Suppressor macrophage (primary cell): ENCODE results near the gene TEDC2.
"Not testable (repeated sequence)": the region's sequence is repeated elsewhere in the genome, so short reads cannot be mapped to it uniquely, and the experiment has no call there.

ENCODE experiments used
- DNase-seq, 4 experiments: peaks; one replicate each; pipeline ENCODE4 v3.0.0-alpha.2; 2020 to 2022

The TEDC2 gene

GRCh38 chr16:2476741-2477140 lies 16.8 kb downstream of the TEDC2 start:
- no peak for DNase-seq

- DNase-seq, result no peak
Observed at GRCh38 chr16:2477327-2477726, 17.4 kb downstream of the TEDC2 start.

GRCh38 chr16:2478279-2478678 lies 18.4 kb downstream of the TEDC2 start:
- DNase-seq, result no peak

DNA sequence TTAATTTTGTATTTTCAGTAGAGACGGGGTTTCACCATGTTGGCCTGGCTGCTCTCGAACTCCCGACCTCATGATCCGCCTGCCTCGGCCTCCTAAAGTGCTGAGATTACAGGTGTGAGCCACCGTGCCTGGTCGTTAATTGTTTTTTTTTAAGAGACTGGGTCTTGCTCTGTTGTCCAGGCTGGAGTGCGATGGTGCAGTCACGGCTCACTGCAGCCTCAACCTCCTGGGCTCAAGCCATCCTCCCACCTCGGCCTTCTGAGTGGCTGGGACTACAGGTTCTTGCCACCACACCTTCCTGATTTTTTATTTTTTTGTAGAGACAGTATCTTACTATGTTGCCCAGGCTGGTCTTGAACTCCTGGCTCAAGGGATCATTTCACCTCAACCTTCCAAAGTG lies 20.1 kb downstream of the TEDC2 start:
- DNase-seq, result not testable (repeated sequence)

GRCh38 chr16:2480948-2481347 lies 21.0 kb downstream of the TEDC2 start:
- DNase-seq, result no peak

DNA sequence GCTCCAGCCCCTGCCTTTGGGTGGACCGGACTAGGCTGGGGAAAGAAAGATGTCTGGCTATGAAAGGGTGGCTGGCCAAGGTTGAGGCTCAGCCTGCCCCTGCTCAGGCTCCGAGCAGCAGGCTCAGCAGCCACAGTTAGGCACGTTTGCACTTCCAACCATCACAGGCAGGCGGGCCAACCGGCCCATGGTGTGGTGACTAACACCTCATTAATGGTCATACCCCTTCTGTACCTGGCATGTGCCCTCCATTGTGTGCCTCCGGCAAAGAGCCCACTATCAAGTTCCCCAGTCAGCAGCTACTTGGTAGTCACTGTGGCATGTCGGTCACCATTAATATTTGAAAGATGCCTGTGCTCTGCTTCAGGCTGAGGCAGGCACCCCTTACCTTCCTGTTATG lies 21.8 kb downstream of the TEDC2 start:
- DNase-seq, result no peak

DNA sequence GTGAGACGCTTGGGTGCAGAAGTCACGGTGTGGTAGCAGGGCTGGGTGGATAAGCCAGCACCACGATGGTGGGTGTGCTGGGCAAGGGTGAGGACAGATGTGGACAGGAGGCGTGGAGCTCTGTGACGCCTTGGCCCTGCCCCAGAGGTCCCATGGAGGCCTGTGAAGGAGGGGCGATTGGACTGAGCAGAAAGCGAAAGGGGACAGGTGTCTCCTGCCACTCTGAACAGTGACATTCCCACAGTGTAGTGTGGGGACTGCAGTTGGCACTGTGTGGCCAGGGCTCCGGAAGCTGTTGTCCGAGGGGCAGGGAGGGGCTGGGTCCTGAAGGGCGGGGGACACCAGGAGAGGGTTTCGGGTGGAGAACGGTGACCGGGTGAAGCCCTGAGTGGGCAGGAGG lies 22.3 kb downstream of the TEDC2 start:
- no peak for DNase-seq

- DNase-seq, result peak; percentile 68 to 83 (median 73)
Observed at GRCh38 chr16:2482708-2483534, 23.0 kb downstream of the TEDC2 start.

- no peak for DNase-seq
Observed at GRCh38 chr16:2483939-2484897, 24.3 kb downstream of the TEDC2 start.

DNA sequence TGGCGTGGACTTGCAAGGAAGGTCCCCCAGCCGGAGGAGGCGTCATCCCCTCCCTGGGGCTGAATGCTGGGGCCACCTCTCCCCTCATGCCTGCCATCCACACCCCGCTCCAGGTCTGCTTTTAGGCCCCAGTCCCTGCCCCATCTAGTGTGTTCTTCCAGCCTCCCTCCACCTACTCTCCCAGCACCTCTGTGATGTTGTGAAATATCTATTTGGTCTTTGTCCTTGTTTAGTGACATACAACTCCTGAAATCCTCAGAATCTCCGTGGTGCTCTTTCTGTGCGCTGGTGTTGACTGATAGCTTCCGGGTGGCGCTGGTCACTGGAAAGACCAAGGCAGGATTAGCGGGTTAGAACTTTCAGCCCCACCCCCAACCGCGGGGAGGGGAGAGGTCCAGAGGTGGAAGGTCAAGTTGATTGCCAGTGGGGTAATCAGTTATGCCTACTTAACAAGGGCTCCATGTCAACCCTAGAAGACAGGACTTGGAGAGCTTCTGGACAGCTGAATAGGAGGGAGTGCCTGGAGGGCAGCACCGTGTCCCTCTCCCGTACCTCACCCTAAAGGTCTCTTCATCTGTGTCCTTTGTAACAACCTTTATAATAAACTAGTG lies 25.1 kb downstream of the TEDC2 start:
- no peak for DNase-seq

DNA sequence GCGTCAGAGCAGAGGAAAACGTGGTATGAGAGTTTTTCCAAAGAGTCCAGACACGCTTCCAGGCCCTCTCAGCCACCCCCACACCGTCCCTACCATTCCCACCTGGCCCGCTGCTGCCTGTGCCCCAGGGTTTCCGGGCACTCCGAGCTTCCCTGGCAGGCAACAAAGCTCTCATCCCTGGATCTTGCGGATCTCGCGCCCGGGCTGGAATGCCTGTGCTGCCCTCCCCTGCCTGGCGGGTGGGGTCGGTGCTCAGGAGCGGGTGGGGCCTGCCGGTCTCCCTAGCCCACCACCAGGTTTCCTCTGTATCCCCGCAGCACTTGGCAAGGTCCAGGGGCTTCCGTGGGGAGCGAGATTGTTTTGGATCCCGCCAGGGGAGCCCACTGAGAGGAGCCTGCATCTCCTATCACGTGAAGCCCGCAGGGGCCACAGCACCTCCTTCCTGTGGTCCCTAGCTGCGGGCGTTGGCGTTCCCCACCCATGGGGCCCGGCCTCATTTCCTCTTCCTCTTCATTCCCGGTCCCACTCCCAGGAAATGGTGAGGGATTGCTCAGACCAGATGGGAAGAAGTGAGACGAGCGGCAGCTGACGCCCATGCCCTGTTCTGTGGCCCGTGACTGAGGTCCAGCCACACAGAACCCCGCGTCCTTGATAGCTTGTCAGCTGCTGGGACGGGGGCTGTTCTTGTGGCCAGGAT lies 26.1 kb downstream of the TEDC2 start:
- DNase-seq, result peak; percentile 14 to 46 (median 32)

- DNase-seq, result peak; percentile 68 to 86 (median 78)
Observed at GRCh38 chr16:2486645-2487516, 27.0 kb downstream of the TEDC2 start.

GRCh38 chr16:2487517-2487842 lies 27.6 kb downstream of the TEDC2 start:
- DNase-seq, result no peak

- DNase-seq, result peak; percentile 69 to 88 (median 80)
Observed at GRCh38 chr16:2487903-2488531, 28.1 kb downstream of the TEDC2 start.

GRCh38 chr16:2489581-2489980 lies 29.7 kb downstream of the TEDC2 start:
- no peak for DNase-seq

- no peak for DNase-seq
Observed at GRCh38 chr16:2490190-2491105, 30.5 kb downstream of the TEDC2 start.

GRCh38 chr16:2492292-2492691 lies 32.4 kb downstream of the TEDC2 start:
- no peak for DNase-seq

DNA sequence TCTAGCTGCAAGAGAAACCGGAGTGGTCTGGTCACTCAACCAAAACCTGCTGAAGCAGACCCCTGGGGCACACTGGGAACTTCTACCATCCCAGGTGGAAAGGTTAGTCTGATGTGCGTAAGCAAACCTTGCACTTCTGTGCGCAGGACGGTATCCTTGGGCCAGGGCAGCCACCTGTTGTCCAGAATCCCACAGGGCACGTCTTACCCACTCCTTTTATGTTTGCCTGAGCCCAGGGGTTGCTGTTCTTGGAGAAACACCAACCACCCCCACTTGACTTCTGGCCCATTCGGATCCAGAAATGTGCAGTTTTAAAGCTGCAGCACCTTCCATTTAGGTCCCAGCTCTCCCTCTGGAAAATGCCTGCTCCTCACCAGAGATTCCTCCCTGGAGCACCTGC lies 33.7 kb downstream of the TEDC2 start:
- no peak for DNase-seq

- no peak for DNase-seq
Observed at GRCh38 chr16:2494616-2495015, 34.7 kb downstream of the TEDC2 start.

- no peak for DNase-seq
Observed at GRCh38 chr16:2495041-2495440, 35.1 kb downstream of the TEDC2 start.
